ENCODE results near the gene LYRM4. TPM values are rescaled to one million over a fixed set of nuclear protein-coding genes. Genes with fewer than 3 reads are reported as not detected.

The LYRM4 gene
- total RNA-seq, 6 experiments from 2014 or later = 5.7 to 11.5 (median 8.5) TPM

DNA sequence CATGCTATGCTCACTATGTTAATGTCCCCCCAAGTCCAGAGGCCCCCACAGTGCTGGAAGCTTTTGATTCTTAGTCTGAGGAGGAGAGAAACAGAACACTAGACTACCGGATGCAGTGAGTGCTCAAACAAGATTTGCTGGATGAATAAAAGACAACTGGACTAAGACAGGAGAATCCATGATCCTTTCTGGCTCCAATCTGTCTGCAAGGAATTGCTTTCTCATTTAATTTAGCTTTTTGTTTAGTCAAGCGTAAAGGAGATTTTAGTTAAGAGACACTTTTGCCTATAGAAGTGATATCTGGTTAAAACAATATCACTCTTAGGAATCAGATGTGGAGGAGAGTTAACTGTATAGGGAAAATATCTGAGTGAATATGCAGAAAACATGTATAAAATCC is 13.5 kb downstream of the LYRM4 start:
- no peak for TF ChIP-seq POLR2A (IDR thresholded peaks at IDR 0.05)
- TF ChIP-seq, protein P1, sequence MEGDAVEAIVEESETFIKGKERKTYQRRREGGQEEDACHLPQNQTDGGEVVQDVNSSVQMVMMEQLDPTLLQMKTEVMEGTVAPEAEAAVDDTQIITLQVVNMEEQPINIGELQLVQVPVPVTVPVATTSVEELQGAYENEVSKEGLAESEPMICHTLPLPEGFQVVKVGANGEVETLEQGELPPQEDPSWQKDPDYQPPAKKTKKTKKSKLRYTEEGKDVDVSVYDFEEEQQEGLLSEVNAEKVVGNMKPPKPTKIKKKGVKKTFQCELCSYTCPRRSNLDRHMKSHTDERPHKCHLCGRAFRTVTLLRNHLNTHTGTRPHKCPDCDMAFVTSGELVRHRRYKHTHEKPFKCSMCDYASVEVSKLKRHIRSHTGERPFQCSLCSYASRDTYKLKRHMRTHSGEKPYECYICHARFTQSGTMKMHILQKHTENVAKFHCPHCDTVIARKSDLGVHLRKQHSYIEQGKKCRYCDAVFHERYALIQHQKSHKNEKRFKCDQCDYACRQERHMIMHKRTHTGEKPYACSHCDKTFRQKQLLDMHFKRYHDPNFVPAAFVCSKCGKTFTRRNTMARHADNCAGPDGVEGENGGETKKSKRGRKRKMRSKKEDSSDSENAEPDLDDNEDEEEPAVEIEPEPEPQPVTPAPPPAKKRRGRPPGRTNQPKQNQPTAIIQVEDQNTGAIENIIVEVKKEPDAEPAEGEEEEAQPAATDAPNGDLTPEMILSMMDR (IDR thresholded peaks at IDR 0.05) = no peak
- no peak for DNase-seq
- Histone ChIP-seq H3K4me1 (no peaks in the 10 kb centered on the region), H3K9me3 (no peaks in the 10 kb centered on the region), H3K4me3 (no peak overlapping the region), H3K36me3 (no peaks in the 10 kb centered on the region), H3K27me3 (no peaks in the 10 kb centered on the region), H3K27ac (no peak overlapping the region)
- intact Hi-C loops (cut with DNase I) = no loop called here
- WGBS (ENCODE audit: insufficient coverage, low coverage, low lambda C conversion rate, missing lambda C conversion rate) = 91% methylated on average over 2 of the region's 2 CpGs
- ATAC-seq = no peak

DNA sequence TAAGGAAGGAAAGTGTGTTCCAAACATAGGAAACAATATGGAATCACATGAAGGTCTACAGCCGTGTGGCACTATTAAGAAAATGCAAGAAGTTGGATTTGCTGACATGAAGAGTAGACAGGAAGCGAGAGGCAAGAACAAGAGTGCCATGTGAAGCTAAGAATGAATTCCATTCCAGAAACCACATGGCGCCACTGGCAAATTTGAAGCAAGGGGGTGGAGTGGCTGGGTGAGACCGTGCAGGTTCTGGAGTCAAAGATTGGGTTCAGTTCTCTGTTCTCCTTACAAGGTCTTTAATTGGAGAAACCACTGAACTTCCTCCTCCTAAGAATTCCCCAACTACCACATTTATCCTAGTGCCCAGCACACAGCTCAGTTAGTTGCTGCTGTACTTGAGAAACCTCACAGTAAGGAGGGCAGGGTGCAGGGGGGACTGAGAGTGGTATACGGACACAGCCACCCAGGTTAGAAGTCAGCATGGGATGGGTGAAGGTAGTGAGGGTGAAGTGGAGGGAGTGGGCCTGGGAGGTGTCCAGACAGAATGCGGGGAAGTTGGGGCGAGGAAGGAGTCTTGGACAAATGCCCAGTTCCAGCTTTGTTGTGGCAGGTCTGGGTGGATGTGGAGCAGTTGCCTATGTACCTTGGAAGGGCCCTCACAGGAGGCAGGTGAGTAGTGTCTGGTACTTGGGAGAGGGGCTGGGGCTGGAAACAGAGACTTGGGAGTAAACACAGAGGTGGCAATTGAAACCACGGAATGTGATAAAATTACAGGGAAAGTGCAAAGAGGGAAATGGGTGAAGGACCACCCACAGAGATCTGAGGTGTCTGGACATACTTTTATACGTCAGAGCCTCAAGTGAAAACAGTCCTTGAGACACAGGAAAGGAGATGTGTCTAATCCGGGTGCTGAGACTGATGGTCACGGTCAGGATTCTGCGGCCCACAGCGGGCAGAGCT is 14.3 kb downstream of the LYRM4 start:
- TF ChIP-seq, protein P1 (IDR thresholded peaks at IDR 0.05) = no peak
- TF ChIP-seq POLR2A (IDR thresholded peaks at IDR 0.05) = no peak
- no peak for ATAC-seq

DNA sequence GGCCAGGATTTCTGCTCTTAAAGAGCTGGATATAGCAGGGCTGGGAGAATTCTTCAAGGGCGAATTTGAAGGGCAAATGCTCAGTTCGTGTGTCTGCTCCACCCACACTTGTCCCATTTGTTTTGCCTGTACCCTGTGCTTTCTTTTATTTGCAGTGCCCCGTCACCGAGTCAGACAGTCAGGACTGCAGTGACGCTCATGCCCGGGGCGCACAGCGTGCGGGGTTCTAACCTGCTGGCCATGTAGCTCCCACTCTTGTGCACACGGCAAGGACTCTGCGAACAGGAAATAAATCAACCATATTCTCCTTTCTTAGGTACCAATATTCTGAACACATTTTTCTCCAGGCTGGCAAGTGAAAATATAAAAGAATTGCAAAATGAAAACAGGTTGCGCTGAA is 17.7 kb downstream of the LYRM4 start:
- ATAC-seq (no peak), DNase-seq (no peak)
- Histone ChIP-seq H3K27ac (no peak overlapping the region), H3K36me3 (no peaks in the 10 kb centered on the region), H3K4me1 (no peaks in the 10 kb centered on the region), H3K27me3 (no peaks in the 10 kb centered on the region), H3K4me3 (no peak overlapping the region), H3K9me3 (no peaks in the 10 kb centered on the region)
- intact Hi-C loops (cut with DNase I) = no loop called here
- WGBS (ENCODE audit: insufficient coverage, low coverage, low lambda C conversion rate, missing lambda C conversion rate) = 95% methylated on average over 12 of the region's 12 CpGs
- TF ChIP-seq, protein P1 (IDR thresholded peaks at IDR 0.05) = no peak
- TF ChIP-seq POLR2A (IDR thresholded peaks at IDR 0.05) = no peak

More for the DNA sequence above, 14.3 kb downstream of the LYRM4 start:
- no peak for DNase-seq
- no peaks in the 10 kb centered on the region for H3K27me3 ChIP-seq
- WGBS (ENCODE audit: insufficient coverage, low coverage, low lambda C conversion rate, missing lambda C conversion rate) = 93% methylated on average over 13 of the region's 13 CpGs
- no peaks in the 10 kb centered on the region for H3K9me3 ChIP-seq
- H3K27ac ChIP-seq = no peak overlapping the region
- no peak overlapping the region for H3K4me3 ChIP-seq
- intact Hi-C loops (cut with DNase I) = no loop called here
- H3K36me3 ChIP-seq = no peaks in the 10 kb centered on the region
- no peaks in the 10 kb centered on the region for H3K4me1 ChIP-seq

DNA sequence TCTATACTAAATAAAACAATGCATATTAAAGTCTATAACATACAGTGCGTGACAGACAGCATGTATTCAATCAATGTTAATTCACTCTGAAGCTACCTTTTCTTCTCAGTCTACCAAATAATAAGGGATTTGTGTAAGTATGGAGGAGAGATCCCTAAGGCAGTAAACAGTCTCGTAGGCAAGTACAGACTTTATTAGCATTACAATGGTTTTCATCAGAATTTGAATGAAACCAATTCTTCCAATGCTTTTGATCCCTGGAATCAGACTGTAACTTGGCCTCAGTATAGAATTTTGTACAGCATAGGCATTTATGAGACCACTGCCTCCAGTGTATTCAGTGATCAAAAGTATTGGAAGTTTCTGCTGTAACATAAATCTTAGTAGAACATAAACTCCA is 19.5 kb downstream of the LYRM4 start:
- no peak for TF ChIP-seq POLR2A (IDR thresholded peaks at IDR 0.05)
- TF ChIP-seq, protein P1 (IDR thresholded peaks at IDR 0.05) = no peak
- intact Hi-C loops (cut with DNase I) = no loop called here
- Histone ChIP-seq H3K9me3 (no peaks in the 10 kb centered on the region), H3K4me1 (no peaks in the 10 kb centered on the region), H3K4me3 (no peak overlapping the region), H3K27ac (no peak overlapping the region), H3K27me3 (no peaks in the 10 kb centered on the region), H3K36me3 (no peaks in the 10 kb centered on the region)
- no peak for ATAC-seq
- DNase-seq = no peak
- WGBS (ENCODE audit: insufficient coverage, low coverage, low lambda C conversion rate, missing lambda C conversion rate) = 91% methylated on average over 2 of the region's 2 CpGs

Measured in right lobe of liver (tissue), 6 donors.